ENCODE results near the gene SZT2.
A peak's percentile ranks its signal among the peaks of the same experiment; 100 is the strongest.

Gene SZT2

DNA sequence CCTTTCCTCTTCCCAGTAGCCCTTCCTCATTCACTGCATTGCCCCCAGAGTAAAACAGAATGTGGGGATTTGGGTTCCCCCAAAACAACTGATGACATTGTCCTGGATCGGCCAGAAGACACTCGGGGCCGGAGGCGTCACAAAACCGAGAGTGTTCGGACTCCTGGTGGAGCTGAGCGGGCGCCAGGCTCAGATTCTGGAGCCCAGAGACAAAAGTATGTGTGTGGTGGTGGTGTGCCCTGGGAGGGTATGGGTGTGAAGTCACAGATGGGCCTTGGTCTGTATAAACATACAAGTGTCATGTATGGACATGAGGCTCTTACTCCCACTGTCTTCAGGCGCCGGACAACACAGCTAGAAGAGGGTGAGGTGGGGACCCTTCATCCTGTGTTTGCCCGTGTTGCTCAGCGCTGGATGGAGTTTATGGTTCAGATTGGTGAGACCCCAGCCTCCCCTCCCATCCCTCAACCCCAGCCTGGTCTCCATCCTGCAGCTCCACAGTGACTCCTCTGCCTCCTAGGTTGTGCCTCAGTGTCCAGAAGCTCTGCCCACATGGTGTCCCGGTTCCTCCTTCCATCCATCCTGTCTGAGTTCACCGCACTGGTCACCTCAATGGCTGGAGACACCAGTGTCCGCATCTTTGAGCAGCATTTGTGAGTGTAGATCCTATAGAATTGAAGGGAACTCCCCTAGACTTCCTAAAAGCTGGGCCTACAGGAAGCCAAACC is 51.6 kb downstream of the SZT2 start:
- no peak for FAIRE-seq

DNA sequence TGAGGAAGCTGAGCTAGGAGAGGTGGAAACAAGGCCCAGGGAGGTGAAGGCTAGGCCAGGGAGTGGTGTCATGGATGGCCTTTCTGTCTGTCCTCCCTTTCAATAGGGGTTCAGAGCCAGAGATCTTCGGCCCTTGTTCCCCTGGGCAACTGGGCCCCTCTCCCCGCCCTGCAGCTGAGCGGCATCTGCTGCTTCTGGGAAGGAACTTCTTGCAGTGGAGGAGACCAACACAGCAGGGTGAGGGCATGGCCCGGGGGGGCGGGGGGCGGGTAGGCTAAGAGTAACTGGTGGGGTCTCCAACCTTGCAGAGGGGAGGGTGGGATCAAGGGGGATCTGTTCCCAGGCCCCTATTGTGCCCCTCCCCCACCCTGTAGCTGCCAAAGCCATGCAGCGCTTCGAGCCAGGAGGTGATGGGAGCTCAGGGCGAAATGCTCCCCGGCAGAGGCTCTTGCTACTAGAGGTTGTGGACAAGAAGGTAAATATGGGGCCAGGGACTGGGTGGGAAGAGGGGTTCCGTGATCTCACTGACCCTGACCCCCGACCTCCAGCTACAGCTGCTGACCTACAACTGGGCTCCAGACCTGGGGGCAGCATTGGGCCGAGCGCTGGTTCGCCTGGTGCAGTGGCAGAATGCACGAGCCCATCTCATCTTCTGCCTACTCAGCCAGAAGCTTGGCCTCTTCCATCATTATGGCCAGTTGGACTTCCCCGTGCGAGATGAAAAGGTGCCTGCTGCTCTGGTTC is 52.4 kb downstream of the SZT2 start:
- FAIRE-seq, result no peak

More for the DNA sequence above, 51.6 kb downstream of the SZT2 start:
- DNase-seq (ENCODE audit: low spot score), result no peak

GRCh38 chr1:43442756-43443155 is 53.1 kb downstream of the SZT2 start:
- DNase-seq (ENCODE audit: low spot score) (no peak), FAIRE-seq (no peak)

More for the DNA sequence above, 52.4 kb downstream of the SZT2 start:
- DNase-seq (ENCODE audit: low spot score), result no peak

DNA sequence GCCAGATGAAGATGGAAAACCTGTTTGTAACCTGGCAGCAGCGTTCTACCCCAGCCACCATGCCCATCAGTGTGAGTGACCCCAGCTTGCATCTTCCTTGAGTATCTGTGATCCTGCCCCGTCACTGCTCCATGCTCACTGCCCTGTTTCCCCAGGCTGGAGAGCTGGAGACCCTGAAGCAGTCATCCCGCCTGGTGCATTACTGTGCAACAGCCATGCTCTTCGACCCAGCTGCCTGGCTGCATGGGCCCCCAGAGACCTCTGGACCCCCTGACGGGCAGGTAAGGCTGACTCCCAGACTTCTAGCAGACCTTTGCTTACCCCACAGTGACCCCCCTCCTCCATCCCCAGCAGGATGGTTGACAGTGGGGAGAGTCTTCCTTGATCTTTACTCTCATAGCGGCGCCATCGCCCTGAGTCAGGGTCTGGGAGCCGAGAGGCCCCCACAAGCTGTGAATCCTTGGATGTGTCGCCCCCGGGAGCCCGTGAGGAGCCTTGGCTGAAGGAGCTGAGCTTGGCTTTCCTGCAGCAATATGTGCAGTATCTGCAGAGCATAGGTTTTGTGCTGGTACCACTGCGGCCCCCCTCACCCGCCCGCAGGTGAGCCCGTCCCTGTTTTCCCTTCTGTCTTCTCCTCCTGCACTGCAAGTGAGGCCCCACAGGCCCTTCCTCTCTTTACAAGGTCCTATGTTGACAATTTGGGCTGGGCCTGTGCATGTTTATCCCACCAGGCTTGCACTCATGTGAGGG is 53.7 kb downstream of the SZT2 start:
- DNase-seq (ENCODE audit: low spot score) (no peak), FAIRE-seq (no peak)

DNA sequence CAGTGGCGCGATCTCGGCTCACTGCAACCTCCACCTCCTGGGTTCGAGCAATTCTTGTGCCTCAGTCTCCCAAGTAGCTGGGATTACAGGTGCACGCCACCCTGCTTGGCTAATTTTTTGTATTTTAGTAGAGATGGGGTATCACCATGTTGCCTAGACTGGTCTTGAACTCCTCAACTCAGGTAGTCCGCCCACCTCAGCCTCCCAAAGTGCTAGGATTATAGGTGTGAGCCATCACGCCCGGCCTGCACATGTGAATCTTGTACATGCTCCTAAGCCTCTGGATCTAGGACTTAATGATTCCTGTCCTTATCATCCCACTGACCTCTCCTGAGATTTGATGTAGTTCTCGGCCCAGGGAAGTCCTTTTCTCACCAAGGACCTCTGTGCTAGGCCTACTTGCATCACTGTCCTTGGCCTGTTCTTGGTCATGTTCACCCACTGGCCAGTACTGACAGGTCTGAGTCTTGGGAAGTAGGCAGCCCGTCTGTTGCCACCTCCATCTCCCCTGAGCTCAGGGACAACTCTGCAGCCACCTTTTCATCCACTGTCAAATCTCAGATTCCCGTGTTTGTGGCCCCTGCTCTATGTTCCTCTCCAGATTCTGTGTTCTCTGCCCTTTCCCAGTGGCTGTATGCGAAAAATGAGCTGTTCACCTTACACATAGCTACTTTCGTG is 54.6 kb downstream of the SZT2 start:
- DNase-seq (ENCODE audit: low spot score) (no peak), FAIRE-seq (no peak)

DNA sequence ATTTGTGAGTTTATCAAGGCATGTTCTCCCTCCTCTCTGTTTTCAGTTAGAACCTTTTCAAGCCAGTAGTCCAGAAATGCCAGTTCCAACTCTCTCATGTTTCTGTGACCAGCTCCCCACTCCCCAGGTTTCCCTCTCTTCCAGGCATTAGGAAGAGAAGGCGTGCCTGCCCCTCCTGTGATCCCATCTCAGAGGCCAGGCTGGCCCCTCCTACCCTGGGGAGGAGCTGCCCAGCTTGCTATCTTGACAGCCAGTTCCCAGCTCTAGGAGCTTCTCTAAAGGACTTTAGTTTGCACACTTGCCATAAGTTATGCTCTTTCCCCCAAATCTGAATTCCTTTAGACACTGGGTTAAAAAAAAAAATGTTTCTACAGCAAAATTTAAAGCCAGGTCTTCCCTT is 55.1 kb downstream of the SZT2 start:
- FAIRE-seq (no peak), DNase-seq (ENCODE audit: low spot score) (no peak)

DNA sequence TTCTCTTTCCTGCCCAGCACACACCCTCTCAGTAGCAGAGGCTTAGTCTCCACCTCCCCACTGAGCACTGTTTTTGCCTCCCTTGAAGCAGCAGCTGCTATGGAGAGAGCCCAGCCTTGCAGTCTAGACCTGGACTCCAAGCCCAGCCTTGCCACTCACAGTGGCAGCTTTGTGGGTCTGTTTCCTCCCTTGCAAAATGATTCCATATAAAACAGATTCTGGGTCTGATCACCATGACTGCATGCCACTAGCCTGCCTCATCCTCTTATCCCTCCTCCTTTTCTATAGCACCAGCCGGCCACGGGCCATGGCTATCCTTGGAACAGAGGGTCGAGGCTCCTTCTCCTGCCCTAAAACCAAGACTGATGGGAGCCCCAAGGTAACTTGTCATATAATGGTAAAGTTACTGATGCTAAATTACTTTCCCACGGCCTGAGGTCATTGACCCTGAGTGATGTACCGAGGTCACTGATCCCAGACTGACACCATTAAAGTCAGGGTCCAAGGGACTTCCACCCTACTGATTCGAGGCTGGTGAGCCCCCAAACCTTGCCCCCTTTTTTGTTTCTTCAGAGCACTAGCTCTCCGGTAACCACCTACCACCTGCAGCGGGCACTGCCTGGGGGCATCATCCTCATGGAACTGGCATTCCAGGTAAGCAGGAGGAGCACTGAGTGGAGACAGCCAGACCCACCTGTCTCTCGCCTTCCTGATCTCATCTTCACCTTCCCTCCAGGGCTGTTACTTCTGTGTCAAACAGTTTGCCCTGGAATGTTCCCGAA is 56.1 kb downstream of the SZT2 start:
- DNase-seq (ENCODE audit: low spot score) (no peak), FAIRE-seq (no peak)

DNA sequence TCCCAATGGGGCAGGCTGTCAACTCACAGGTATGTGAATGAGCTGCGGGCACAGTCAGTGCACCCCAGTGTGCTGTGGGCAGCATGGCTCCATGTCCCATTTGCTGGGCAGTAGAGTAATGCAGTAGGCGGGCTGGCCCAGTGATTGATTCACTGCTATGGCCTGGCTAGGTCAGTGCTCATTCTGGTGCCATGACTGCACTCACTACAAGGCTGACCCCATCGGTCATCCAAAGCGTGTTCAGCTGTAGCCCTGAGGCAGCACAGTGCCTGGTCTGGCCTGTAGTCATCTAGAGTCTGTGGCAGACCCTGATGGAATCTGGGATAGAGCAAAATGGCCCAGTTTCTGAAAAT is 56.7 kb downstream of the SZT2 start:
- peak; percentile 71 for FAIRE-seq
- no peak for DNase-seq (ENCODE audit: low spot score)

DNA sequence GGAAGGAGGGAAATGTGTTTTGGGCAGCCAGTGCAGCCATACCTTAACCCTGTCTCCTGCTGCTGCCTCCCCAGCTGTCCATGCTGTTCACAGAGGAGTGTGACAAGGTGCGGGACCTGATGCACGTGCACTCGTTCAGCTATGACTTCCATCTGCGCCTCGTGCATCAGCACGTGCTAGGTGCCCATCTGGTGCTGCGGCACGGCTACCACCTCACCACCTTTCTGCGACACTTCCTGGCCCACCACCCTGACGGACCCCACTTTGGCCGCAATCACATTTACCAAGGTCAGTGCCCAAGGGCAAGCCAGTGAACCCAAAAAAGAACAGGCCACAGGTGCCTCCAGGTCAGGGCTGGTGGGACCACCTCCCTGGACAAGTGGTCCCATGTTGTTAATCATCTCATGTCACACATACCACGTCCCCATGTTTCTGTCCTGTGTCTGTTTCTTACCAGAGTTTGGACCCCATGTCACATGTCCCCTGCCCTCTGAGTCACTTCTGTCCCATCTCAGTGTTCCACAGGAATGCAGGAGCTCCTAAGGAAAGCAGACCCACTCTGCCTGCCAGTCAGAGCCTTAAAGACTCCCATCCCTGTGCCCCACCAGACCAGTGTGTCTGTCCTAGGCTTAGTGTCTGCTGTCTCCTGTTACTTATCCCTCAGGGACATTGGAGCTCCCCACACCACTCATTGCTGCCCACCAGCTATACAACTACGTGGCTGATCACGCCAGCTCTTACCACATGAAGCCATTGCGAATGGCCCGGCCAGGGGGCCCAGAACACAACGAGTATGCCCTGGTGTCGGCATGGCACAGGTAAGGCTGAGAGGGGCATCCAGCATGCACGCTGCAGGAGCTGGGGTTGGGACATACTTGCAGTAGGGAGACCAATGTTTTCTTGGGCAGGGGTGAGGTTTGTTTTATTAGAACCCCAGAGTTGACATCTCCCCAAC is 57.5 kb downstream of the SZT2 start:
- DNase-seq (ENCODE audit: low spot score), result no peak
- FAIRE-seq, result peak; percentile 9

- FAIRE-seq (no peak), DNase-seq (ENCODE audit: low spot score) (no peak)
Measured at GRCh38 chr1:43447891-43448708, 58.4 kb downstream of the SZT2 start.

- DNase-seq (ENCODE audit: low spot score) (no peak), FAIRE-seq (no peak)
Measured at GRCh38 chr1:43448955-43449707, 59.4 kb downstream of the SZT2 start.

GRCh38 chr1:43449708-43450069 is 60.0 kb downstream of the SZT2 start:
- FAIRE-seq (no peak), DNase-seq (ENCODE audit: low spot score) (no peak)

GRCh38 chr1:43450251-43450941 is 60.7 kb downstream of the SZT2 start:
- no peak for DNase-seq (ENCODE audit: low spot score)
- no peak for FAIRE-seq

DNA sequence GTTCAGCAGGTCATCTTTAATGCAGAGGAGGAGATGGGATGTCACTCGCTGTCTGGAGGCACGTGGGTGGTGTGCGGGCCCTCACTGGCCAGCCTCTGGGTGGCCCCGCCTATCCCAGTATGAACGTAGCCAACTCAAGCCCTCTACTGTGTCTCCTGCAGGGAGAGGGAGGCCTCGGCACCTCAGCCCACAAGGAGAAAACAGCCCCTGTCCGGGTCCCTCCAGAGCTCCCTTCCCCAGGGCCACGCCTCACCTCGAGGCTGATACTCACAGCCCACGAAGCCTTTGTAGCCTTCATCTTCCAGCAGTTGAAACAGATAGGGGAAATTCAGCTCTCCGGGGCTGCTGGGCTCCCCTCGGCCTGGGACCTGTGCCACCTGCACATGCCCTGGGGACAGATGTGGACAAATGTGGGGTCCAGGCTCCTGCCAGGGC is 61.5 kb downstream of the SZT2 start:
- no peak for FAIRE-seq
- no peak for DNase-seq (ENCODE audit: low spot score)

GRCh38 chr1:43451701-43452532 is 62.2 kb downstream of the SZT2 start:
- DNase-seq (ENCODE audit: low spot score) (no peak), FAIRE-seq (no peak)

DNA sequence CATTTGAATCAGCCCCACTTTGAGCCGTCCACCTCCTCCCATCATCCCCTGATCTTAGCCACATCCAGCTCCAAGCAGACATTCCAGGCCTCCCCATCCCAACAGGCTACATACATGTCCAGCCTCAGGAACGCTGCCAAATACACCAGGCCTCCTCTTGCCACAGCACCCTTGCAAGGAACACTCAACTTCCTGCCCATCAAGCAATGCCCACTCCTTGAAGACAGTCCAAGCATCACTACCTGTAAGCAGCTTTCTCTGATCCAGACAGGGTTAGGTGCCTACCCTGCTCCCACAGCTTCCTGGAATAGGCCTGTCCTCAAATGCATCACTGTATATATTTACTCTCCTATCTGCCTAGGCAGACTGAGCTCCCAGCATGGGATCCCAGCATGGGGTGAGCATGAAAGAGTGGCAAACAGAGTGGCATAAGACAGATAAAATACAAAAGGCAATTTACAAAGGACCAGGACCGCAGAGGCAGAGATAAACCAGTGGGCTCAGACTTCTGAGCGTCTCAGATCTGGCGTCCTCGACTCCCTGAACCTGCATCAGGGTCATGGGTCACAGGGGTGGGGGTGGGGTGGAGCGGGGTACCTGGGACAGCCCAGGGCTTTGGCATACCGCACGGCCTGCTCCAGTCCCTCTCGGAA is 63.2 kb downstream of the SZT2 start:
- FAIRE-seq, result no peak
- DNase-seq (ENCODE audit: low spot score), result no peak

Measured in urothelium cell line (cell line).